NCI-H510A treated with DMSO at 0.1 percent for 48 hours (cell line): ENCODE data around the gene DNAJB8.

Source experiments
- DNase-seq: peaks from one replicate; lab custom pipeline; 2025; lab: John Stamatoyannopoulos, UW

Gene DNAJB8

DNA sequence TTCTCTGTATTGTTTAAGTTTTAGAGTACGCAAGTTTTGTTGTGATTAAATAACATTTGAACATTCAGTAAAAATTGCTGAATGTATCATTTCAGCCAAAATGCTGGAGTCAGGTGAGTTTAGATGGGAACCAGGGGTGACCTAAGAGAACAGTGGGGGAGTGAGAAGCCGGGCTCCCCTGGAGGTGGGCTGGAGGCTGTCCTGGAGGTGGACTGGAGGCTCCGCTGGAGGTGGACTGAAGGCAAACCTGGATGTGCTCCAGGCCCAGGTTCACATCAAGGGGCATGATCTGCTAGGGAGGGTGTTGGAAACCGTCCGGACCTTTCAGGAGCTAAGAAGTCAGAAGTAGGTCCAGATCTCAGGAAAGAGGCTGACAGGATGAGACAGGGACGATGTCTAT is 23.7 kb downstream of the DNAJB8 start:
- no peak for DNase-seq

DNA sequence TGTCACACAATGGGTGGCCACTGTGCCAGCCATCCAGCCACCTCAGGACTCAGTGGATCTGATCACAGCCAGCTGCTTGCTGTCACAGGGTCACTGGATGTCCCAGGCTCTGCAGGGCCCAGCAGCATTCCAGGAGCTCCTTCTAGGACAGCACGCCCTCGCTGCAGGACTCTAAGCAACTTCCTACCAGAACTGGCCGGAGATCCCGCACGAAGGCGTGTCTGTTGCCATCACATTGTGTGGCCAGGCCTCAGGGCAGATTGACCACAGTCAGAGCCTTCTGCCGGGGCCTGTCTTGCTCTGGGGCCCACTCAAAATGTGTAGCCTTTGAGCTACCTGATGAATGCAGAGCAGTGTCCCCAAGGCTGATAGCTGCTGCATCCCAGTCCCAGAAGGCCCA is 24.6 kb downstream of the DNAJB8 start:
- no peak for DNase-seq

- no peak for DNase-seq
These were observed 27.5 kb downstream of the DNAJB8 start for GRCh38 chr3:128439226-128439625.

DNA sequence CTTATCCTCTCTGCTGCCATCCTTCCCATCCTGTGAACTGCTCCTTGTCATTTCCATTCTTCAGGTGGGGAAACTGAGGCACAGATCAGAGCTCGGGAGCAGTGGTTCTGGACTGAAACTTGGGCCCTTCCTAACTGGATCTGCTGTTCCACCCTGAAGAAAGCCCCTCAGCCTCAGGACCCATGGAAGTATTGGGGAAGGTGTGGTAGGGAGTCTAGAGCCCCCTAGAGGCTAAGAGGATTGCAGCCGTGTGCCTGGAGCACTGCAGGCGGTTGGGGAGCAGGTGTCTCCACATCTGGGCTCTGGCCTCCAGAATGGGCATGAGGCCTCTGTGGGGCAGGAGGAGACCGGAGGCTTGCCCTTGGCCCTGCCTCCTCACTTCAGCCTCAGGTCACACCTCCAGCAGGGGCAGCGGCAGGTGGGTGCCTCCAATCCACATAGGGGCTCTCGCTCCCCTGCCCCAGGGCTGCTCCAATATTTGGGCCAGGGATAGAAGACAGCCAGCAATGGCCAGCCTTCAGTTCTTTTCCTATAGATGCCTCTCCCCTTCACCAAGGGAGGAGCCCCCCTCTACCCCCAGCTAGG is 28.1 kb downstream of the DNAJB8 start:
- DNase-seq = no peak

- DNase-seq = no peak
These were observed 30.5 kb downstream of the DNAJB8 start for GRCh38 chr3:128436214-128436613.

- no peak for DNase-seq
These were observed 31.1 kb downstream of the DNAJB8 start for GRCh38 chr3:128435561-128435960.

DNA sequence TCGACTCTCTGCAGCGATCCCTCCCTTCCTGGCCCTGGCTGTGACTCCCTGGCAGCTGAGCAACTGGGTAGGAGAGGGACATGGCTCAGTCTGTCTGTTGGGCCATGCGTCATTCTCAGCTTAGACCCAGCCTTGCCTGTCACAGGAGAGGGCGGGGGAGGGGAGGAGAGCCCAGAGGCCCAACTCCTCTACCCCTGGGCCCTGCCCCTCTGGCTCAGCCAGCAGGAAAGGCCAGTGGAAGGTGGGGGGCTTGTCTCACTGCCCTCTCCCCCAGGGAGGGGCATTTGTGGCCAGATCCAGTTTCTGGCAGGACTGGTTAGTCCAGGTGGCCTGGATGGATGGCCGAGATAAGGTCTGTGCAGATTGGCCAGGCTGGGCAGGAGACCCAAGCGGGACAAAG is 31.6 kb downstream of the DNAJB8 start:
- DNase-seq = no peak

DNA sequence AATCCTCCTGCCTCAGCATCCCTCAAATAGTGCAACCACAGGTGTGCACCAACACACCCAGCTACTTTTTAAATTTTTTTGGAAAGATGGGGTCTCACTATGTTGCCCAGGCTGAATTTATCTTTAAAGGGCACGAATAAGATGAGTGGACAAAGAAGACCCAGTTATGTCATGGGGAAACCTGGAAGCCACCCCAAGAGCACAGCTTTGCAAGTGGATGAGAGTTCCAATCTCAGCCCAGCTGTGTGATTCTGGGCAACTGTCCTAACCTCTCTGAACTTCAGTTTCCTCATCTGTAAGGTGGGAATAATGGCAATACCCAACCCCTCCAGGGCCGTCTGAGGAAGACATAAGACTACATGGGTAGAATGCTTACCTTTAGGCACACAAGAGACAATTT is 32.2 kb downstream of the DNAJB8 start:
- no peak for DNase-seq

DNA sequence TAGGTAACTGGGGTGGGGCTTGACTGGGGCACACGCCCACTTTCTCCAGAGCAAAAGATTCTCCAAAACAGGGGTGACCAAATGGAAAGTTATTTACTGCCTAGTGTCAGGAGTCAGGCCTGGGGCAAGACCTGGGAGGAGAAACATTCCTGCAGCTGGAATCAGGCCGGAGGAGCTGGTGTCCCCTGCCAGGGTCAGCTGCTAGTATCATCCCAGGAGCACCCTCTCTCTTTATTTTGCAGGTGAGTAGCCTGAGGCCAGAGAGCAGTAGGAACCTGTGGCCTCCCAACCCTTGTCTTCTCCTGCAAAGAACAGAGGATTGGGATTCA is 32.9 kb downstream of the DNAJB8 start:
- DNase-seq = no peak

GRCh38 chr3:128432971-128433836 is 33.5 kb downstream of the DNAJB8 start:
- DNase-seq = peak; percentile 24

- DNase-seq = peak; percentile 32
These were observed 34.3 kb downstream of the DNAJB8 start for GRCh38 chr3:128432301-128432970.

GRCh38 chr3:128431803-128432300 is 34.8 kb downstream of the DNAJB8 start:
- DNase-seq = no peak

DNA sequence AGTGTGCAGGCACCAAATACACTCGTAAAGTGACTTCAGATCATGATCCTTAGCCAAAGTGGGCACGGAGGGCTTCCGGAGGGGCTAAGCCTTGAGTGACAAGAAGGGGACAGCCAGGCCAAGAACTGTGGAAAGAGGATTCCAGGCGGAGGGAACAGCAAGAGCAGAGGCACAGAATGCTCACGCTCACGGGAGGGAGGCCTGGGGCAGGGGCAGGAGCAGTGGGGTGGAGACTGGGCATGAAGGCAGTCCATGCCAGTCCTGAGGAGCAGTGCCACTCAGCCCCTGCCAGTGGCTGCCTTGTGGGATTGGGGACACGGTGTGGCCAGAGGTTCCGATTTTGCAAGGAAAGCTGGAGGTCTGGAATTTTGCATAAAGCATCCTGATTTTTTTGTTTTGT is 36.0 kb downstream of the DNAJB8 start:
- DNase-seq = no peak

DNA sequence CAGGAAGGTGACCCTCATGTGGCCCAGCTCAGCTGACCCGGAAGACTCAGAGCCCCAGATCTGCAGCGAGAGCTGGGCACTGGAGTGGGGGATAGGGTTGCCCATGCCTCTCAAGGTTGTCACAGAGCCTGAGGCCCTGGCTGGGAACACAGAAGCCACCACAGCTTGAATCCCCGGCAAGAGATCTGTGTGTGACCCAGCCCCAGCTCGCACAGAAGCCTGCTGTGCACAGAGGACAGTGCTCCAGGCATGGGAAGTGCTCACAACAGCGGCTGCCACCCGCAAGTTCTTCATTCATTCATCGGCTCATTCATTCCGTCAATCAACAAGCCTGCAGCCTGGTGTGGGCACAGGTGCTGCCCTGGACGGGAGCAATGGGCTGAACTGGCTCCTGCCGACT is 36.4 kb downstream of the DNAJB8 start:
- DNase-seq = no peak

GRCh38 chr3:128429751-128430150 is 36.9 kb downstream of the DNAJB8 start:
- no peak for DNase-seq

DNA sequence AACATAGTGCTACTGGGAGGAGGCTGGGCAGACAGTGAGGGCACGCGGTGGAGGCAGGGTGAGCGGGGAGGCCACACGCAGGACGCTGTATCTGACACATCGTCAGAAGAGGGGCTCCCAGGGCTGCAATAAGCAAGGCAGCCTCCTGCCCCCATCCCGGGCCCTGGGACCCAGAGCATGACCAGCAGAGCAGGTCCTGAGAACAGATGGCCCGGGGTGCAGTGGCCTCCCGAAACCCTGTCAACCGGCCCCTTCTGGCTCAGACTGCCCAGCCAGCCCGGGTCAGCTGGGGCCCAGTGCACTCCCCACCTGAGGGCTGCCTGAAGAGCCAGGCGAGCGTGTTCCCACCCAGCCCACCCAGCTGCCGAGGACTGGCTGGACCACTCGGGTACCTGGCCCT is 37.4 kb downstream of the DNAJB8 start:
- DNase-seq = no peak

- DNase-seq = no peak
These were observed 38.5 kb downstream of the DNAJB8 start for GRCh38 chr3:128427872-128428822.

DNA sequence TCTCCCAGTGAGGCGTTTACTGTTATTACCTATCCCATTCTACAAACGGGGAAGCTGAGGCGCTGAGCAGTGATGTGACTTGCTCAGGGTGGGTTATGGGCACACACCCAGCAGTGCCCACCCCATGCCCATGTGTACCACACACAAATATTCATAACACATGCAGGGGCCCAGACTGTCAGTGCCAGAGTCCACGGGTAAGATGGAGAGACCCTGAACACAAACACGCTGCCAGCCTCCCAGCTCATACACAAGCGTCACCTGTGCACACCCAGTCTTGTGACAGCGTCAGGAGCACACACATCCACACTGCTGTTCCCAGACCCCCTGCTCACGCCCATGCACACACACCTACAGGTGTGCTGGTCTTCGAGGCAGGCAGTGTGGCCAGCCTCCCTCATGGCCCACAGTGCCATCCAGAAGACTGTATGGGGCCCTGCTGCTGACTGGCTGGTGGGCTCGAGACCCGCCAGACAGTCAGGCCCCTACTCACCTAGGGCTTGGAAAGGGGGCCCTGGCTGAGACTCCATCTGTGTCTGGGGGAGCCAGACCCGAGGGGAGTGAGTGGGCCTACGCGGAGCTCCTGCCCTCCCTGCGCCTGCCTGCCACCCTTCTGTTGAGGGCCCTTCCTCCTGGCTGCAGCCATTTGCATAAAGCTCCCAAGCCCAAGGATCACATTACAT is 39.4 kb downstream of the DNAJB8 start:
- peak; percentile 7 for DNase-seq

DNA sequence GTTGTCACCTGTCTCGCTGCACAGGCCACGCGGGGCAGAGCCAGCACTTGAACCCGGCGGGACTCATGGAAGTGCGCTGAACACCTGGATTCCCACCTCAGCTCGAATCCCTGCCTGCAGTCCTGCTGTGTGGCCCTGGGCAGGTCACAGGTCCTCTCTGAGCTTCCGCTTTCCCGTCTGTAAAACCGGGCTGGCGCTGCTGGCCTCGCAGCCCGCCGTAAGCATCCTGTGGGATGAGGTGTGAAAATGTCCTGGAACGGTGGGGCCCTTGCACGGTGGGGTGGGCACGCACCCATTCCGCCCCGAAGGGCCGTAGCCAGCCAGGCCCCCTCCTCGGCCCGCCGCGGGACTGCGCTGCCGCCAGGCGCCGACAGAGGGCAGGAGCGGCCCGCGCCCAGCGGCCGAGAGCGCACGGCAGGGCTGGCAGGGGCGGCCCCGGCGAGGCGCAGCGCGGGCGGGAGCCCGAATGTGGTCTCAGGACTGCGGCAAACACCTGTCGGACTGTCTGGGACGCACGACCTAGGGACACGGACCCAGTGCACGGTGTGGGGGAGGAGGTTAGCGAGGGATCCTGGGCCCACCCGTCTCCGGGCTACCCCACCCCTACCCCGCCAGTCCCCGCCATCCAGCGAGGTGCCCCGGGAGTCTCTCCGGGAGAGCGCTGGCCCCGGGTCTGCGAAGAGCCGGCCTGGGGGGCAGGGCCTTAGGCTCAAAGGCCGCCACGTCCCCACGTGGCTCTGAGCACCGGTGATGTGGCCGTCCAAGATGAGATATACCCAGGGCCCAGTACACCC is 40.4 kb downstream of the DNAJB8 start:
- peak; percentile 14 for DNase-seq

GRCh38 chr3:128425846-128426127 is 40.9 kb downstream of the DNAJB8 start:
- DNase-seq = no peak
